Naive thymus-derived CD4-positive, alpha-beta T cell (primary cell): ENCODE measurements around the gene PREB. TPM values are rescaled to one million over a fixed set of nuclear protein-coding genes. Genes with fewer than 3 reads are reported as not detected.

Experiments
- ATAC-seq: fragments of 150-1000 bp; cut with Tn5 transposase; 2 replicates; pipeline ENCODE4 v1.10.0; 2021; ENCODE audit warnings: mild to moderate bottlenecking, moderate library complexity
- CTCF ChIA-PET: fragments of 350-600 bp; sonication (Branson Sonifier 250); formaldehyde crosslinking; loops from one replicate; lab custom pipeline; 2021; ENCODE audit warnings: antibody characterized with exemption; lab: Charles Lee
- POLR2A ChIA-PET: fragments of 350-600 bp; sonication (Branson Sonifier 250); formaldehyde crosslinking; loops from one replicate; lab custom pipeline; 2021; ENCODE audit warnings: antibody characterized with exemption, inconsistent platforms; lab: Charles Lee
- DNase-seq, 9 donors: peaks; one replicate each; pipeline versions ENCODE4 v3.0.0 to v3.0.0-alpha.2; 2020 to 2022; ENCODE audit warnings: mixed read lengths in 1 of 9
- H3K27ac ChIP-seq: one replicate; pipeline ENCODE4 v1.7.0; 2013; ENCODE audit warnings: mild to moderate bottlenecking, low read depth, low read length, moderate library complexity
- H3K27me3 ChIP-seq, 2 donors: one replicate each; pipeline ENCODE4 v1.7.0; 2013; ENCODE audit warnings: low read length in 2 of 2, mild to moderate bottlenecking in 2 of 2, moderate library complexity in 2 of 2; ENCODE audit not compliant: control insufficient read depth in 2 of 2, insufficient read depth in 2 of 2
- H3K36me3 ChIP-seq, 3 experiments: 1 replicate in 2 of 3; 2 replicates in 1 of 3; pipeline ENCODE4 v1.7.0; 2013; ENCODE audit warnings: low read length in 3 of 3, mild to moderate bottlenecking in 3 of 3, moderate library complexity in 1 of 3; ENCODE audit not compliant: insufficient read depth in 3 of 3, control insufficient read depth in 2 of 3
- H3K4me1 ChIP-seq, 2 donors: one replicate each; pipeline ENCODE4 v1.7.0; 2013; ENCODE audit warnings: low read length in 2 of 2, mild to moderate bottlenecking in 2 of 2, moderate library complexity in 1 of 2; ENCODE audit not compliant: control insufficient read depth in 2 of 2, insufficient read depth in 2 of 2
- H3K4me3 ChIP-seq: 2 replicates; pipeline ENCODE4 v1.7.0; 2013; ENCODE audit warnings: mild to moderate bottlenecking, low read length
- H3K9me3 ChIP-seq, 3 experiments: 1 replicate in 2 of 3; 2 replicates in 1 of 3; pipeline ENCODE4 v1.7.0; 2013; ENCODE audit warnings: low read length in 3 of 3; ENCODE audit not compliant: control insufficient read depth in 2 of 3
- H3K27ac Mint-ChIP-seq, 9 donors: one replicate each; pipeline ENCODE4 v1.8.0; 2020 to 2022; ENCODE audit warnings: mixed read lengths in 9 of 9, mild to moderate bottlenecking in 8 of 9, moderate library complexity in 5 of 9, inconsistent platforms in 2 of 9
- H3K27me3 Mint-ChIP-seq, 5 donors: one replicate each; pipeline ENCODE4 v1.8.0; 2021 to 2022; ENCODE audit warnings: mixed read lengths in 5 of 5, mild to moderate bottlenecking in 1 of 5
- H3K36me3 Mint-ChIP-seq, 5 donors: one replicate each; pipeline ENCODE4 v1.8.0; 2020 to 2022; ENCODE audit warnings: mixed read lengths in 5 of 5, mild to moderate bottlenecking in 3 of 5, inconsistent platforms in 1 of 5
- H3K4me1 Mint-ChIP-seq, 7 donors: one replicate each; pipeline ENCODE4 v1.8.0; 2020 to 2022; ENCODE audit warnings: mixed read lengths in 7 of 7, mild to moderate bottlenecking in 3 of 7, inconsistent platforms in 1 of 7
- H3K4me3 Mint-ChIP-seq, 10 donors: one replicate each; pipeline ENCODE4 v1.8.0; 2020 to 2022; ENCODE audit warnings: mild to moderate bottlenecking in 10 of 10, mixed read lengths in 10 of 10, moderate library complexity in 6 of 10, inconsistent platforms in 2 of 10
- H3K9me3 Mint-ChIP-seq, 11 donors: one replicate each; pipeline ENCODE4 v1.8.0; 2020 to 2022; ENCODE audit warnings: mixed read lengths in 11 of 11, mild to moderate bottlenecking in 4 of 11, inconsistent platforms in 1 of 11, moderate library complexity in 1 of 11
- intact Hi-C, 2 donors: fragments of 100-400 bp; cut with micrococcal nuclease; formaldehyde crosslinking; loops; one replicate each; pipeline ENCODE4 v1.15.1; 2023
- polyA plus RNA-seq, 2 donors: library from polyadenylated mRNA; unstranded; fragments of 300-500 nt; fragmentation: Illumina TruSeq; gene quantifications; one replicate each; pipeline ENCODE4 v1.2.3, GENCODE V29; 2021
- total RNA-seq, 6 experiments: library from RNA in 5 of 6; stranded (reverse) in 5 of 6; gene quantifications; 1 replicate in 5 of 6; 2 replicates in 1 of 6; pipeline ENCODE4 v1.2.3 and lab custom pipeline; 2021 to 2026

PREB gene
- total and polyA plus RNA-seq, 7 experiments from 2014 or later = 25.4 to 72.3 (median 53.2) TPM

- H3K27ac Mint-ChIP-seq = no peak overlapping the region
- peaks cover 11 to 38% (median 23%) of the 10 kb centered on the region in 7 donors for H3K4me1 Mint-ChIP-seq
- Histone ChIP-seq H3K27ac (no peak overlapping the region), H3K36me3 (no peaks in the 10 kb centered on the region), H3K27me3 (no peaks in the 10 kb centered on the region), H3K4me1 (peaks cover 3 to 7% of the 10 kb centered on the region in 2 donors), H3K9me3 (no peaks in the 10 kb centered on the region), H3K4me3 (no peak overlapping the region)
- no peaks in the 10 kb centered on the region for H3K9me3 Mint-ChIP-seq
- ATAC-seq = no peak
- H3K27me3 Mint-ChIP-seq = no peaks in the 10 kb centered on the region
- no peaks in the 10 kb centered on the region for H3K36me3 Mint-ChIP-seq
- intact Hi-C loops = no loop called here
- no peak overlapping the region for H3K4me3 Mint-ChIP-seq
- POLR2A ChIA-PET = interaction anchor here (0.6 to 12.0 kb wide), 3 partner anchors 11 to 187 kb away, joined by 3 to 106 read pairs (median 4); partner anchors contain the start of gene AGBL5
- CTCF ChIA-PET = interaction anchor here (0.6 kb wide), 1 partner anchor 212 kb away, joined by 3 read pairs; no protein-coding TSS in a partner anchor
- no peak for DNase-seq
These were observed 42.4 kb downstream of the PREB start for GRCh38 chr2:27091746-27092695.

GRCh38 chr2:27089111-27089954 lies 45.1 kb downstream of the PREB start:
- Mint-ChIP-seq H3K4me3 (peak overlapping the region in 2 of 10 donors; percentile 19 to 46), H3K27ac (peak overlapping the region in 1 of 9 donors; percentile 11), H3K27me3 (no peaks in the 10 kb centered on the region), H3K9me3 (no peaks in the 10 kb centered on the region), H3K36me3 (no peaks in the 10 kb centered on the region), H3K4me1 (peaks cover 7 to 39% (median 22%) of the 10 kb centered on the region in 7 donors)
- H3K4me1 ChIP-seq = peaks cover 6 to 12% of the 10 kb centered on the region in 2 donors
- H3K27me3 ChIP-seq = no peaks in the 10 kb centered on the region
- H3K9me3 ChIP-seq = no peaks in the 10 kb centered on the region
- no peak overlapping the region for H3K4me3 ChIP-seq
- no peak for ATAC-seq
- no peaks in the 10 kb centered on the region for H3K36me3 ChIP-seq
- ChIA-PET CTCF (interaction anchor here (0.7 to 1.8 kb wide), 2 partner anchors 190 to 1817 kb away, joined by 4 to 5 read pairs; no protein-coding TSS in a partner anchor), POLR2A (interaction anchor here (11.1 to 12.0 kb wide), 2 partner anchors 16 to 35 kb away, joined by 106 to 134 read pairs; partner anchors contain the start of genes AGBL5 and OST4)
- no peak overlapping the region for H3K27ac ChIP-seq
- intact Hi-C loops = loop anchor here (5.0 to 10.0 kb wide), 3 partner anchors 173 to 395 kb away; partner anchors contain the start of genes CENPA (in 1 of the 2), IFT172 (in 1 of the 2) and SLC30A3 (in 1 of the 2)
- DNase-seq = no peak

GRCh38 chr2:27088634-27089033 lies 45.8 kb downstream of the PREB start:
- H3K27me3 Mint-ChIP-seq = no peaks in the 10 kb centered on the region
- H3K4me3 ChIP-seq = no peak overlapping the region
- no peak for DNase-seq
- intact Hi-C loops = loop anchor here (5.0 to 10.0 kb wide), 3 partner anchors 174 to 396 kb away; partner anchors contain the start of genes CENPA (in 1 of the 2), IFT172 (in 1 of the 2) and SLC30A3 (in 1 of the 2)
- no peaks in the 10 kb centered on the region for H3K36me3 Mint-ChIP-seq
- H3K36me3 ChIP-seq = no peaks in the 10 kb centered on the region
- peaks cover 7 to 42% (median 22%) of the 10 kb centered on the region in 7 donors for H3K4me1 Mint-ChIP-seq
- POLR2A ChIA-PET = interaction anchor here (1.3 to 12.0 kb wide), 3 partner anchors 16 to 45 kb away, joined by 4 to 134 read pairs (median 106); partner anchors contain the start of genes AGBL5, OST4 and PREB
- H3K4me1 ChIP-seq = peaks cover 6 to 12% of the 10 kb centered on the region in 2 donors
- H3K9me3 ChIP-seq = no peaks in the 10 kb centered on the region
- ATAC-seq = no peak
- no peak overlapping the region for H3K27ac ChIP-seq
- peak overlapping the region in 3 of 10 donors; percentile 9 to 38 (median 30) for H3K4me3 Mint-ChIP-seq
- CTCF ChIA-PET = interaction anchor here (1.3 to 1.8 kb wide), 2 partner anchors 127 to 191 kb away, joined by 4 to 5 read pairs; no protein-coding TSS in a partner anchor
- H3K9me3 Mint-ChIP-seq = no peaks in the 10 kb centered on the region
- peak overlapping the region in 1 of 9 donors; percentile 14 for H3K27ac Mint-ChIP-seq
- H3K27me3 ChIP-seq = no peaks in the 10 kb centered on the region

GRCh38 chr2:27087823-27088410 lies 46.5 kb downstream of the PREB start:
- ChIA-PET CTCF (interaction anchor here (1.3 to 1.8 kb wide), 5 partner anchors 14 to 191 kb away, joined by 3 to 6 read pairs (median 5); partner anchors contain the start of gene AGBL5), POLR2A (interaction anchor here (0.5 to 12.0 kb wide), 9 partner anchors 9 to 1656 kb away, joined by 3 to 134 read pairs (median 3); partner anchors contain the start of genes AGBL5, OST4 and PREB)
- H3K4me1 Mint-ChIP-seq = peaks cover 7 to 44% (median 22%) of the 10 kb centered on the region in 7 donors
- Histone ChIP-seq H3K4me1 (peaks cover 6 to 12% of the 10 kb centered on the region in 2 donors), H3K4me3 (no peak overlapping the region), H3K36me3 (no peaks in the 10 kb centered on the region), H3K9me3 (no peaks in the 10 kb centered on the region), H3K27ac (no peak overlapping the region), H3K27me3 (no peaks in the 10 kb centered on the region)
- intact Hi-C loops = loop anchor here (5.0 to 10.0 kb wide), 3 partner anchors 174 to 397 kb away; partner anchors contain the start of genes CENPA (in 1 of the 2), IFT172 (in 1 of the 2) and SLC30A3 (in 1 of the 2)
- ATAC-seq (no peak), DNase-seq (no peak)
- H3K4me3 Mint-ChIP-seq = peak overlapping the region; percentile 19 to 91 (median 61)
- no peak overlapping the region for H3K27ac Mint-ChIP-seq
- H3K27me3 Mint-ChIP-seq = no peaks in the 10 kb centered on the region
- H3K9me3 Mint-ChIP-seq = no peaks in the 10 kb centered on the region
- H3K36me3 Mint-ChIP-seq = no peaks in the 10 kb centered on the region

- POLR2A ChIA-PET = interaction anchor here (0.5 to 12.0 kb wide), 15 partner anchors 10 to 320 kb away, joined by 3 to 134 read pairs (median 3); partner anchors contain the start of genes AGBL5, CAD, OST4 and PREB
- H3K4me3 Mint-ChIP-seq = peak within 1 kb of the TSS; percentile 75 to 91 (median 86)
- H3K4me3 ChIP-seq = peak within 1 kb of the TSS; percentile 73
- no peaks in the 10 kb centered on the region for H3K27me3 ChIP-seq
- CTCF ChIA-PET = interaction anchor here (0.5 to 1.8 kb wide), 9 partner anchors 10 to 192 kb away, joined by 3 to 6 read pairs (median 4); partner anchors contain the start of gene AGBL5
- intact Hi-C loops = loop anchor here (1.0 to 10.0 kb wide), 18 partner anchors 9 to 398 kb away; partner anchors contain the start of genes ATRAID (in 2 of the 2), CAD (in 2 of the 2), OST4 (in 2 of the 2) and PREB (in 2 of the 2)
- no peaks in the 10 kb centered on the region for H3K36me3 Mint-ChIP-seq
- DNase-seq = peak in 2 of 9 donors; percentile 18 to 44
- H3K4me1 ChIP-seq = peaks cover 11 to 16% of the 10 kb centered on the region in 2 donors
- H3K27ac Mint-ChIP-seq = peak within 1 kb of the TSS; percentile 30 to 91 (median 78)
- H3K27ac ChIP-seq = peak within 1 kb of the TSS; percentile 90
- no peaks in the 10 kb centered on the region for H3K9me3 ChIP-seq
- no peaks in the 10 kb centered on the region for H3K9me3 Mint-ChIP-seq
- no peaks in the 10 kb centered on the region for H3K27me3 Mint-ChIP-seq
- no peak for ATAC-seq
- H3K36me3 ChIP-seq = no peaks in the 10 kb centered on the region
- H3K4me1 Mint-ChIP-seq = peaks cover 7 to 41% (median 22%) of the 10 kb centered on the region in 7 donors
These were observed 47.5 kb downstream of the PREB start, which contains the start of gene KHK for GRCh38 chr2:27086724-27087593. KHK (plus strand) TSS chr2:27086772; CDS start chr2:27087260, 488 bp downstream.
